ENCODE results near the gene NR4A2.

- TF ChIP-seq EZH2 (IDR thresholded peaks at IDR 0.05; ENCODE audit: insufficient read depth, poor library complexity, severe bottlenecking), result no peak
- TF ChIP-seq EZH2phosphoT487 (IDR thresholded peaks at IDR 0.05; ENCODE audit: insufficient read depth, low read depth), result no peak
These were observed 14.9 kb upstream of the NR4A2 start for GRCh38 chr2:156347431-156347830.
